ENCODE data around the gene KBTBD13.
"Not testable (repeated sequence)": the region's sequence is repeated elsewhere in the genome, so short reads cannot be mapped to it uniquely, and the experiment has no call there.

The KBTBD13 gene

GRCh38 chr15:65076486-65077290 lies at the start of gene KBTBD13:
TSS of gene KBTBD13 (plus strand) at chr15:65076746. CDS start at chr15:65076816, 70 bp downstream.
- DNase-seq: no peak

DNA sequence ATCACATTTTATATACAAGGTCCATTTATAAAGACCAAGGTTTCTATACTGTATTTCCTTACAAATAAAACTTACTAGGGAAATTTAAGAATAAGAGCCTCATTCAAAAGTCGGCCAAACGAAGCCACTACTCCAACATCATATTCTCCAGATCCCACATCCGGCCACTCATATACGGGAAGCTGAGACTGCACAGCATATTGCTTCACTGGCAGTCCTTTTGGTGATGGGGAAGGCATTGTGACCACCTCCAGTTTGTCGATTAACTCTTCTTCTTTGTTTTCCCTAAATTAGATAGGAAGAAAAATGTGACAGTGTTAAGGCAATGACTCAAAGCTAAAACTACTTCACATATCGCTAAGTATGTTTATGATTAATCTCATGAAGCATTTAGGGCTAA lies 49.8 kb upstream of the KBTBD13 start:
- DNase-seq: no peak

- no peak for DNase-seq
Observed at GRCh38 chr15:65027593-65027992, 49.0 kb upstream of the KBTBD13 start.

DNA sequence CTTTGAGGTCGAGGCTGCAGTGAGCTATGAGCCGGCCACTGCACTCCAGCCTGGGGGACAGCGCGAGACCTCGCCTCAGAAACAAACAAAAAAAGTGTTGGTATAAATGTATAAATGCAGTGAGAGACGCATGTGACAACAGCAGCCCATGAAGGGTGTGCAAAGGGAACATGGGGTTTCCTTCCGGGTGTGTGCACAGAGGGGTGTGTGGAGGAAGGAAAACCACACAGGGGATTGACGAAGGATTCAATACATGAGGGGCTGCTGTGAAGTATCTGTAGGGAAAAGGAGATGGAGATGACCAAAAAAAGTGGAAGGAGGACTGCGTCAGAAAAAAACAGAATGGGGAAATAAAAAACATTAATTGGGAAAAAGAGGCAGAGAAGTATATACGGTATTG lies 48.2 kb upstream of the KBTBD13 start:
- DNase-seq: no peak

DNA sequence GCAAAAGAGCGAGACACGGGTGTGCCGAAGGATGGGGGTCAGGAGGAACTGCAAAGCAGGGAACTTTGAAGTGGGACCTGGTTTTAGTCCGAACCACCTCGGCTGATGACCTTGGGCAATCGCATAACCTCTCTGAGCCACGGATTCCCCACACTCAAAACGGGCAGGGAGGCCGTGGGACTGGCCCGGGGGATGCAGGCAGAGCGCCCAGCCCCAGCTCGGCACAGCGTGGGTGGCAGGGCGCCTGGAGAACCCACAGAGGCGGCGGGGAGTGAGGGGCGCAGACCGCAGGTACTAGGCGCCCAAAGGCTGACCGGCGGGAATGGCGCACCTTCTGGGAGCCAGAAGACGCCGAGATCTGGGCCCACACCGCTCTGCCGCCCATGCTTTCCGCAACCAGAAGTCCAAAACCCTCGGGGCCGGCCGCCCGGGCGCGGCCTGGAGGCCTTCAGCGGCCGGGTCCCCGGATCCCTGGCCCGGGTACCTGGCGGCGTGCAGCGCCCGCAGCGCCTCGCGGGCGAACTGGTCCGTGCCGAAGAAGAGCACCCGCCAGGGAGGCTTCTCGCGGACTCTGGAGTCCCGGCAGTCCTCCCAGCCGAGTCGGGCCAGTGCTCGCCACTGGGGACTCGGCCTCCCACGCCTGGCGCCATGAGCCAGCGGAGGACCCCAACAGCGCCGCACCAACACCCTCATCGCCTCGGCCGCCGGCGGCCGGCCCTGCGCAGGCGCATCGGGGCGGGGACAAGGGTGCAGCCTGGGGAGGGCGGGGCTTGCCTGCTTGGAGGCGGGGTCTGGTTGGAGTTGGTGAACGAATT lies 47.4 kb upstream of the KBTBD13 start, which contains the start of gene MTFMT:
Gene MTFMT, minus strand, starts transcription at position 719 of the 815 bp plus-strand sequence. Its CDS starts 26 bp downstream, at position 693.
- peak; percentile 97 for DNase-seq

DNA sequence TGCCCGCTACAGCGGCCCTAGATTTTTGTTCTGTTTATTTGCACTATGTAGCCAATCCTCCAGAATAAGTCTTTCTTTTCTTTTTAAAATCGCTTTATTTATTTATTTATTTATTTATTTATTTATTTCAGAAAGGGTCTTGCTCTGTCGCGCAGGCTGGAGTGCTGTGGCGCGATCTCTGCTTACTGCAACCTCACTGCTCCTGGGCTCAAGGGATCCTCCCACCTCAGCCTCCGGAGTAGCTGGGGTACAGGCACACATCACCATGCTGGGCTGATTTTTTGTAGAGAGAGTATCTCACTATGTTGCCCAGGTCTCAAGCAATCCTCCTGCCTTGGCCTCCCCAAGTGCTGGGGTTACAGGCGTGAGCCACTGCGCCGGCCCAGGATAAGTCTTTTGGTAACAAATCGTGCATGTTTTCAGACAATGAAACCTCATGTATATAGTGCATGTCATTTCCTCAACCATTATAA lies 46.8 kb upstream of the KBTBD13 start:
- DNase-seq: no peak

GRCh38 chr15:65032801-65033537 lies 43.6 kb upstream of the KBTBD13 start:
- DNase-seq: peak; percentile 90

GRCh38 chr15:65033659-65034269 lies 42.8 kb upstream of the KBTBD13 start:
- DNase-seq: peak; percentile 66

- DNase-seq: no peak
Observed at GRCh38 chr15:65034719-65035118, 41.8 kb upstream of the KBTBD13 start.

DNA sequence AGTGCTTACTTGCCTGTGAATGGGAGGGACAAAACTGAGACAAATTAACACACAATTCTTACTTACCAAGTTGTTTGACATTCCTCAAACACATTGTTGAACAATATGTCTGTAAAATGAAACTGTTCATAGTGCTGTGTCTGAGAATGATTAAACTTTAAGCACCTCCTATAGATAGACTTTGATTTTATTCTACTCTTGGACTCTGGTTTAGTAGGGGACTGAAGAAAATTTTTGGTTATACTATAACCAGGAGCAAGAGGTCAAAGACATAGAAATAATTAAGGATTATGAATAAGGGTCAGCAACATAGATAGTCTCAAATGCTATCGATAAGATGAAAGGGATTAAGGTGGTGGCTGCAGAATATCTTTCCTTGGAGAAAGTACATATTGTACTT lies 39.2 kb upstream of the KBTBD13 start:
- no peak for DNase-seq

GRCh38 chr15:65038428-65038827 lies 38.1 kb upstream of the KBTBD13 start:
- DNase-seq: no peak

DNA sequence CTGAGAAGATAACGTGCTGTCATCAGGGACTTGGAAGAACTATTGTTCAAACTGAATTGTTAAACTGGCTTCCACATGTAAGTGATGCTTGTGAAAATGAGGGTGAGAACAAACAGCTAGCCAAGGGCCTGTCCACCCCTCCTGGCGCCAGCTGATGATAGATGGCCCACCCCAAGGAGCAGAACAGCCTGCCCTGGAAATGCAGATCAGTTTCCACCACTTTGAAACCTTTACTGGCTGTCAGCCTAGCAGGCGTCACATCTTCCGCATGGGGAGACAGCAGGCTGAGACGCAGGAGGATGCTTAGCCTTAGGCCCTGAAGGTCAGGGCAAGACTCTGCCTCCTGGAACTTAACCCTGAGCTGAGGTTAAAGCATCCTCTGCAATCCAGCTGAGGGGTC lies 37.7 kb upstream of the KBTBD13 start:
- no peak for DNase-seq

- DNase-seq: no peak
Observed at GRCh38 chr15:65040461-65040860, 36.1 kb upstream of the KBTBD13 start.

- no peak for DNase-seq
Observed at GRCh38 chr15:65041787-65042186, 34.8 kb upstream of the KBTBD13 start.

GRCh38 chr15:65042776-65043327 lies 33.7 kb upstream of the KBTBD13 start:
- DNase-seq: no peak

- not testable (repeated sequence) for DNase-seq
Observed at GRCh38 chr15:65044218-65044617, 32.3 kb upstream of the KBTBD13 start.

- DNase-seq: no peak
Observed at GRCh38 chr15:65044724-65045481, 31.6 kb upstream of the KBTBD13 start, which contains the start of gene SLC51B. TSS of gene SLC51B (plus strand) at chr15:65045387. CDS start at chr15:65050005, 4,618 bp downstream.

GRCh38 chr15:65048241-65048640 lies 28.3 kb upstream of the KBTBD13 start:
- DNase-seq: no peak

GRCh38 chr15:65049418-65049840 lies 27.1 kb upstream of the KBTBD13 start:
- peak; percentile 97 for DNase-seq

- no peak for DNase-seq
Observed at GRCh38 chr15:65050270-65050669, 26.3 kb upstream of the KBTBD13 start.

GRCh38 chr15:65051266-65051665 lies 25.3 kb upstream of the KBTBD13 start:
- no peak for DNase-seq
